Frontal cortex (tissue), 4 donors: Measurements from ENCODE around the gene TMPRSS7. TPM values are rescaled to one million over a fixed set of nuclear protein-coding genes. Genes with fewer than 3 reads are reported as not detected.
"Not testable (repeated sequence)": the region's sequence is repeated elsewhere in the genome, so short reads cannot be mapped to it uniquely, and the experiment has no call there.

Experiments used
- DNase-seq, 2 donors: peaks; one replicate each; pipeline ENCODE4 v3.0.0; 2012; ENCODE audit warnings: low spot score in 2 of 2
- FAIRE-seq: peaks from 2 replicates; lab custom pipeline; 2012; peaks lifted over from hg19 to GRCh38; lab: Jason Lieb, UNC
- total RNA-seq: library from RNA; depleted of rRNA; stranded (reverse); fragments of >200 nt; gene quantifications from one replicate; pipeline ENCODE4 v1.2.3, GENCODE V29; 2014
- donor health status: control.
- donor health status: control.
- donor health status: control.

The TMPRSS7 gene
- total RNA-seq, 1 donor from 2014 or later: 0.41 TPM

DNA sequence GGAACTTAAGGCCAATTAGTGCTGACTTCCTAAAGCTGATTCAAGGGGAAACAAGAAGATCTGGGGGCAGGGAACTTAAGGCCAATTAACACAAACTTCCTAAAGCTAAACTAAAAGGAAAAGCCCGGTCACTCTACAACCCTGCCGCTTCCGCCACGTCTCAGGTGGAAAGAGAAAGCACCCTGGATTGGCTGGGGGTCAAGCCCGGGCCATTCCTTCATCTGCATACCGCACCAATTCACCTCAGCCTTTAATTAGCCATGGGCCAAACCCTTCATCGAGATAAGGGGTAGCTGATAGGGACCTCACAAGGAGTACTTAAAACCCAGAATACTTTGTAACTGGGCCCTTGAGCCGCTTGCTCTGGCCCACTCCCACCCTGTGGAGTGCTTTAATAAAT is 14.4 kb downstream of the TMPRSS7 start:
- no peak for DNase-seq
- FAIRE-seq: no peak

DNA sequence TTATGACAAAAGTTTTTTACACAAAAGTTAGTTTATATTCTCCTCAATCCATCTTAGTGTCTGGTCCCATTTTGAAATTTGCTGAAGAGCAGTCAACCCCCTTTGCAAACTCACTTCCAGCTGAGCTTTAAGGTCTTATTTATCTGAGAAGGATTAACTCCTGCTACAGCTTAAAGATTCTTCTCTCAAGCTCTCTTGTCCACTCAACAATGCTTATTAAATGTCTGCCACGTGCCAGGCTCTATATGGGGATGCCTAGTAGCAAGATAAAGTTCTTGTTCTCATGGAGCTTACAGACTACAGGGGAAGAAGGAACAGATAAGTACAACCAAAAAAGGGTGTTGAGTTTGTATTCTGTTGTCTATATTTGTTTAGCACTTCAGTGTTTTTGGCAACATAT is 18.7 kb downstream of the TMPRSS7 start:
- DNase-seq: no peak
- FAIRE-seq: no peak

DNA sequence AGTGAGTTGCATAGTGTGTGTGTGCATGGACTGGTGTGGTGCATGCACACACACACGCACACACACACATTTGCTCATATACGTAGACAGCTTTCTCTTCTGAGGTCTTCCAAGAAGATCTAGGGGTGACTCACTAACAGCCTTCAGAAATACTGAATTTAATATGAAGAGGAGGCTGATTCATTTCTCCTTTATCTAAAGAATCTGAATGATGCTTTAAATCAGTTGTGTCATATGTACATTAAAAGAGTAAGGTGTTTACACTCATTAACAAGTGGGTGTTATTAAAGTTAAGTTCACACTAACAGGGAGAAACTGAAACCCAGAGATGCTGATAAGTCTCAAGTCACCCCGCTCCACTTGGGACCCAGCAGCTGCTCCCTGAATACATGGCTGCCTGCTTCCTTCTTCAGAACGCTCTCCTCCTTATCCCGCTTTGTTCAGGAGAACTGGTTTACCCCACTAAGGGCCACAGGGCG is 22.0 kb downstream of the TMPRSS7 start:
- no peak for DNase-seq
- no peak for FAIRE-seq

DNA sequence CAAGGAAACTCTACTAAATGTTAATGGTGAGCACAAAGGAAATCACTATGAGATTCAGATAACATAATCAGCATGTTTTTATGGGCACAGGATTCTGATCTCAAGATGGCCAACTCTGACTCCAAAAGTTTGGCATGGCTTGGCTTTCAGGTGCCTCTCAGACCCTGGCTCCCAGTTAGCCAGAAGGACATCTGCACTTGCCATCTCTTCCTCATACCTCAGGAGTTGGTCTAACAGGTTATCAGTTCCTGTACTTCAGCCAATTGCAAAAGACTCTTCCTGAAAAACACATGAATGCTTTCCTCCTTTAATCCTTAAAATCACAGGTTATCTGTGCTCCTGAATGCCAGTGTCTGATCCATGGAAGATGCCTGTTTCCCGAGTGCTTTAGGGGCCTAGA is 25.0 kb downstream of the TMPRSS7 start:
- FAIRE-seq (no peak), DNase-seq (no peak)

DNA sequence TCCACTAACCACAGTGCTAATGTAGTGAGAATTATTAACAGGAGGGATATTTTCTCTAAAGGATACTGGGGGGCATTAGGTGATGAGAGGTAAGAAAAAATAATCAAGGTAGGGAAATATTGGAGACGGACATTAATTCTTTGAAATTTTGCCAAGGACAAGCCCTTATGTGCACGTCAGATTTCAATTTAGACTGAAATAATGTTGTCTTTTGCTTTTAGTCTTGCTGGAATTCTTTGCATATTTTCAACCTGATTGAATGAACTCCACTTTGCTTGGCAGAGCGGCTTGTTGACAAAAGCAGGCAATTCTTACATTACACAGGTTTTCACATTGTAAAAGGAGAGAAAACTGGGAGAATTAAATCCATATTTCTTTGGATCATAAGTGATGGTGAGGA is 26.6 kb downstream of the TMPRSS7 start:
- DNase-seq (no peak), FAIRE-seq (no peak)

DNA sequence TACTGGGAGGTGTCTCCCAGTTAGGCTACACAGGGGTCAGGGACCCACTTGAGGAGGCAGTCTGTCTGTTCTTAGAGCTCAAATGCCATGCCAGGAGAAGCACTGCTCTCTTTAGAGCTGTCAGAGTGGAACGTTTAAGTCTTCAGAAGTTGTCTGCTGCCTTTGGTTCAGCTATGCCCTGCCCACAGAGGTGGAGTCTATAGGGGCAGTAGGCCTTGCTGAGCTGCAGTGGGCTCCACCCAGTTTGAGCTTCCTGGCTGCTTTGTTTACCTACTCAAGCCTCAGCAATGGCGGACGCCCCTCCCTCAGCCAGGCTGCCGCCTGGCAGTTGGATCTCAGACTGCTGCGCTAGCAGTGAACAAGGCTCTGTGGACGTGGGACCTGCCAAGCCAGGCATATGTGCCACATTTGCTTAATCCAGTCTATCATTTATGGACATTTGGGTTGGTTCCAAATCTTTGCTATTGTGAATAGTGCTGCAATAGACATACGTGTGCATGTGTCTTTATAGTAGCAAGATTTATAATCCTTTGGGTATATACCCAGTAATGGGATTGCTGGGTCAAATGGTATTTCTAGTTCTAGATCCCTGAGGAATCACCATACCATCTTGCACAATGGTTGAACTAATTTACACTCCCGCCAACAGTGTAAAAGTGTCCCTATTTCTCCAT is 38.0 kb downstream of the TMPRSS7 start:
- FAIRE-seq, DNase-seq: not testable (repeated sequence)

DNA sequence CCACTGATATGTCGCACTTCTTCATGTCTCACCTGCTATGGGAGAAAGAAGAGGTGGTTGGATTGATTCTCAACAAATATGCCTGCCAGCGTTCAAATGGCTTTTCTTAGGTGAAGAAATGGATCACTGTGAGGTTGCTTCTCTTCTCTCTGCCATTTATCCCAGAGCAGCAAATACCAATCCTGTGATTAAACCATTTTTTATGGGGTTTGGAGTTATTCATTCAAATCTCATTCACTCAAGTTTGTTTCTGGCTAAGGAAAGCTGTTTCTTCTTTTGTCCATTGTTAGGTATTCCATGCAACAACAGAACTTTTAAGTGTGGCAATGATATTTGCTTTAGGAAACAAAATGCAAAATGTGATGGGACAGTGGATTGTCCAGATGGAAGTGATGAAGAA is 39.5 kb downstream of the TMPRSS7 start:
- DNase-seq (no peak), FAIRE-seq (no peak)

DNA sequence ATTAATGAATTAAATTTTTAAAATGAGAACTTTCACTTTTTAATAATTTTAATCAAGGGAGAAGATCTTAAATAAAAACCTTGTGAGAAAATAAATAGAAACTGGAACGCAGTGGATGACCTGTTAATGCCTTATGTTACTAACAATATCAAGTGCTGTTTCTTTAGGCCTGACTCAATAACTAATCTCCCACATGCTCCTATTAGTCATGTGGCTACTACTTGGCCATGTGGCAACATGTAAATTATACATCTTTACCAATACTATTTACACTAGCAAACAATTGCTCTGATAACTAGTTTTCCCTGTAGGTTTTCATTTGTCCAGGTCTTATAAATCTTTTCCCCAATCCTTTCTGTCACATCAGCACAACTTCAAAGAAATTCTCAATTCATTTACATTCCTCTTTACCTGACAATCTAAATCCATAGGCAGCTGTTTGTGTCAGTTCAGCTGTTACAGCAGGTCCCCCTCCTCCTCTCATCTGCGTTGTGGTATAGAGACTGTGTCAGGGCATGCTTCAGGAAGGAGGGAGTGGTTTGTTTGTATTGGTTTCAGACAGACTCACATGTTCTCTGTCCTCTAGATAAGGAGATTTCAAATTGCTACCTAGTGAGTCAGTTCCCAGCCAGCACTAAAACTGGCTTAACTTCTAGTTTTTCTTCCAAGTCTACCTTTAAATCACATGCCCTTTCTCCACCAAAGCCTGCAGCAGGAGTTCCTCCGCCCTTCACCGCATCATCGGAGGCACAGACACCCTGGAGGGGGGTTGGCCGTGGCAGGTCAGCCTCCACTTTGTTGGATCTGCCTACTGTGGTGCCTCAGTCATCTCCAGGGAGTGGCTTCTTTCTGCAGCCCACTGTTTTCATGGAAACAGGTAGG is 40.3 kb downstream of the TMPRSS7 start:
- FAIRE-seq: no peak
- DNase-seq: no peak

DNA sequence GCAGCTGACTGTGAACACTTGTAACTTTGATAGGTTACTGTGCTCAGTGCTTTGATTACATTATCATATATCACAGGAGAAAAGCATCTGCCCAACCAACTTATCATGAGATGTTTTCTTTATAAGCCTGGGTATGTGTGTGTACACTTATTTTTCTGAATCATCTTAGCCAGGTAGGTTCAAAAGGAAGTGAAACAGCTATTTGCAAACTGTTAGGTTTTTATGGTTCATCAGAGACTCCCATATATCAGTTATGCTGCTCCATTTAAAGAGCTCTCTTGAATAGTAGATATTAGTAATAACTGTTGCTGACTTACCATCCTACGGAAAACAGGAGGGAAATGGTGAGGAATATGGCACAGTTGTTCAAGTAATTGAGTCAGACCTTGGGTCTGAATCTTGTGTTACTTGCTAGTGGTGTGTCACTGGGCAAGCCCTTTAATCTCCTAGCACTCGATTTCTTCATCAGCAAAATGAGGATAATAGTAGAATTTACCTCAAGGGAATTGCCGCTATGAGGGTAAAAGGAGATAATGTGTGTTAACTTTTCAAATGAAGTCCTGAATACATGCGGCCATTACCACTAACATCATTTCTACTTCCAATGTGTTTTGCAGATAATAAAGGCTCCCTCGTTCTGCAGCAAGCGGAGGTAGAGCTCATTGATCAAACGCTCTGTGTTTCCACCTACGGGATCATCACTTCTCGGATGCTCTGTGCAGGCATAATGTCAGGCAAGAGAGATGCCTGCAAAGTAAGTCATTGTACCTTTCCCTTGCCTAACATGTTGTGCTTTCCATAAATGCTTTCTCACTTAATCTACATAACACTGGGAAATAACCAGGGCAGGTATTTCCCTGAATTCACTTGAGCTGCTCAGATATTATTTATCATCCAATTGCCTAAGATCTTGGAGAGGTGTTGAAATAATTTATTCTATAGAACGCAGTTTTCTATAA is 43.9 kb downstream of the TMPRSS7 start:
- FAIRE-seq (no peak), DNase-seq (no peak)

DNA sequence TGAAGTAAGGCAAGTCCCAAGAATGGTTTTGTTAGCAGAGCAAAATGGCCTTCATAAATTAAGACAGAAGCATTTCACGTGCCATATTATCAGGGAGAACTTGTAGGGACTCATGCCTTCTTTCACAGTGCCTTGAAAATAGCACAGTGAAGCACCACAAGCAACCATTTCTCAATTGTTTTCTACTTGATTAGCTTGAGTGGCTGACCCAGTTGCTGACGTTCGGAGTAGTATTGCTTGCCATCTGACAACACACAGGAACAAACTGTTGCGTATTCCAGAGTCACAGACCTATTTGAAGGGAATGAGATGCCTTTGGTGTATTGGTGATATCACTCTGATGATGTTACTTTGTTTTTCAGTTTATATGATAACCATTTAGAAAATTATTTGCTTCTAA is 48.7 kb downstream of the TMPRSS7 start:
- DNase-seq (no peak), FAIRE-seq (no peak)

DNA sequence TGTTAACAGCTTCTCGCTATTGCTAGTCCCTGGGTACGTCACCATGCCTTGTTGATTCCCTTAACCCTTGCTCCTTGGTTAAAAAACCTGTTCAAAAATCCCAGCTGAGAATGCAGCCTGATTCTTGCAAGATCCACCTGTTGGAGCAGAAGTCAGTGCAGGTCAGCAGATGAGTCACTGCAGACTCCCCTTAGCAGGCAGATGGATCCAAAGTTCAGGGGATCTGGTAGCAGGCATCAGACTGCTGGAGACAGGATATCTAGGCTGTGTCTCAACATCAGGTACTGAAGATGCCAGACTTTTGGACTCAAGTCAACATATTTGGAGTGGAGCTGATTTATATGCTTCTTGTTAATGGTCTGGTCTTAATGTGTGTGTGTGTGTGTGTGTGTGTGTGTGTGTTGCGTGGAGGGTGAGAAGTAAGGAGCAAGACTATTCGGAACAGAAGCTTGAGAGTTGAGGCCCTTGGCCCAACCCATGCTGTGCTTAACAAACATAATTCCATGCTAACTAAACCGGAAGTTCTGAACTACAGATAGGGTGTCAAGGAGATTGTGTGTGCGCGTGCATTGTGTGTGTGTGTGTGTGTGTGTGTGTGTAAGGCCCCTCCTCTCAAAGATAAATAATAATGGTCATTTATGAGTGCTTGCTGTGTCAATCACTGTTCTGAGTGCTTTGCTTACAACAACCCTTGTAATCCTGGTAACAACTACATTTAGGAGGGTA is 50.6 kb downstream of the TMPRSS7 start:
- FAIRE-seq (no peak), DNase-seq (no peak)

DNA sequence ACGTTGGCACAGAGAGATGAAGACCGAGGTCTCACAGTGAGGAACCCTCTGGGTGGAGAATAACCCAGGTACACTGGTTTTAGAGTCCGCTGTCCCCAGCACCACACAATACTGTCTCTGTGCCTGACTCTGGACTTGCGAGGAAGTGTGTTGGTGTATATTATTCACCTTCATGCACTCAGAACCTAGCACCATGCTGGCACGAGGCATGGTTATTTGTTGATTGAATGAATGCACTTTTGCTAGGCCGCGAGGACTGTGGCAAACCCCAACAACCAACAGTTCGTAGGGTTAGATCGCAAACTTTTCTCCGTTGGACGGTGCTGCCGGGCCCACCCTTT is 51.2 kb downstream of the TMPRSS7 start:
- FAIRE-seq (no peak), DNase-seq (no peak)

DNA sequence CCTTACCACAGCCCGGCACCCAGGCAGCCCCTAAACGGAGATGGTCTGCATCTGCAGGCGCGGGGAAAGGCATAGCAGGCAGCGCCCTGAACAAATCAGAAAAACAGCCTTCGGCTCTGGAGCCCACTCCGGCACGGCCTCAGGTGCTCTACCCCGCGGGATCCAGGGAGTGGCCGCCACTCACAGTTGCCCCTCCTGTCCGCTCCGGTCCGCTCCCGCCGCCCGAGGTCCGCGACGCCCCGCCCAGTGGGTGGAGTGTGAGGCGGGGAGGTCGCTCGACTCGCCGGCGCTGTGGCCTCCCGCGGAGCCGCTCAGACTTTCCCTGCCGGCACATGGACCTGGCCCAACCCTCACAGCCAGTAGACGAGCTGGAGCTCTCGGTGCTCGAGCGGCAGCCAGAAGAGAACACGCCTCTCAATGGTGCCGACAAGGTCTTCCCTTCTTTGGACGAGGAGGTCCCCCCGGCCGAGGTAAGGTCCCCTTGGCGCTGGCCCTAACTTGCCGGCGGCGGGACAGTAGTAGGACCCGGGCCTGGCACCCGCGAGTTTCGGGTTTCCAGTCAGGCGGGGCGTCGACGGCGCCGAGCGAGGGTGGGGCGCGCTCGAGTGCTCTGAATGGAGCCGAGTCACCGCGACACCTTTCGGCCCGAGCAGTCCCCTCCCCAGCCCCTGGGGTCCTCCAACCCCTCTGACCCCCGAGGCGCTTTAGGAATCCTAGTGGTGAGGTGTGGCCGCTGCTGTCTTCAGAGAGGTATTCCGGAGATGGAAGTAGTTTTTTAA is 51.7 kb downstream of the TMPRSS7 start, which contains the start of gene C3orf52:
C3orf52 (plus strand) TSS at position 314 of the 779 bp plus-strand sequence; CDS start at position 333, 19 bp downstream.
- FAIRE-seq: no peak
- DNase-seq: peak; percentile 56 to 82

DNA sequence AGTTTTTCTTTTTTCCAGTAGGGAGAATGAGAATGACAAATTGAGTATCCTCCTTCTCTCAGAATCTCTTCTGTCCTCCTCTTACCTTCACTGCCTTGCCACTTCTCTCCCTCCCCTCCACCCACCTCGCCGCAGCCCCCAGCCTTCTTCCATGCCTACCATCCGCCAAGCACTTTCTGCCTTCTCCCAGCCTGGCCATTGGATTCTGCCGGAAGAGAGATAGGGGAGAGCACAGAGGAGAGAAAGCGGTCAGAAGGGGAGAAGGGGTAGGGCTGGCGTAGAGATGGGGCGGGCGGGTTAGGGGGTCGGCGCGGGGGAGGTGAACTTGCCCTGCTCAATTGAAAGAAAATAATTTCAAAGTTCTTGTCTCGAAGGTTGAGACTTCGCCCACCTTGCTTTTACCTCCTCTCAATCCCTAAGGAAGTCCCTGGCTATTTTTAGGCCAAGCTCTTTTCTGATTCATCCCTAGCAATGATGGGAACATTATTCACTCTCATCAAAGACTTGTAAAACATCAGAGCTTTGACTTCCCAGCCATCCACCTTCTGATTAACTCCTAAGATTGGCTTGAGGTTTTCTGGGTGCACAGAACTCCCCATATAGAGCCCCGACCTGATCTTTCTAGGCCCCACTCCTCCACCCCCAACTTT is 52.5 kb downstream of the TMPRSS7 start:
- peak in 1 of 2 donors; percentile 33 for DNase-seq
- no peak for FAIRE-seq

DNA sequence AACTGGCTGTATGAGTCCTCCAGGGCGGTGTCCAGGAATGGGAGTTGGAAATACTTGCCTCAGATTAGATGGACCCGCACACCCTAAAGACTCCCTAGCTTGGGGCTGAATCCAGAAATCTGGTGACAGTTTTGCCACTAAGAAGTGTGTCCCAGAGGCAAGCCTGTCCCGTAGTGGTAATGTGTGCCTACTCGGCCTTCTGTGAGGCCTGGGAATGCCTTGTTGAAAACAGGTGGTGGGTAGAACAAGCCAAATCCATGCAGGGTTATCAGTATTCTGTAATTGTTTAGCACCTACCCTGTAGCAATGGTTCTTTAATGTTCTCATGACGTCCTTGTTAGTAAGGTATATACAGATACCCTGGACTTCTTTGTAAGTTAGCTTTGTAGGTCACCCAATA is 53.2 kb downstream of the TMPRSS7 start:
- FAIRE-seq: no peak
- DNase-seq: no peak

DNA sequence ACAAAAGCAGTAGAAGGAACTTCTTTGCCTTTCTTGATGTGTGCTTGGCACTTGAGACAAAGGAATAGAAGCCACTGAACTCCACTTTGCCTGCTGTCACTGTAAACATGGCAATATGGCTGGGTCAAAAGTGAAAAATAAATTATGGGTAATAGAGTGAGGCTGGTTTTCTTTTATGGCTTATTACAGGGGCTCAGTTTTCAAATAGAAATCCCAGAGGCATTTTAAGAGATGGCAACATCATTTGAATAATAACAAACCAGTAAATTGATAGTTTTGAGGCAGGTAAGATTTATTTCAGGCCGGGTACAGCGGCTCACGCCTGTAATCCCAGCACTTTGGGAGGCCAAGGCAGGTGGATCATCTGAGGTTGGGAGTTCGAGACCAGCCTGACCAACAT is 54.4 kb downstream of the TMPRSS7 start:
- FAIRE-seq (no peak), DNase-seq (no peak)

DNA sequence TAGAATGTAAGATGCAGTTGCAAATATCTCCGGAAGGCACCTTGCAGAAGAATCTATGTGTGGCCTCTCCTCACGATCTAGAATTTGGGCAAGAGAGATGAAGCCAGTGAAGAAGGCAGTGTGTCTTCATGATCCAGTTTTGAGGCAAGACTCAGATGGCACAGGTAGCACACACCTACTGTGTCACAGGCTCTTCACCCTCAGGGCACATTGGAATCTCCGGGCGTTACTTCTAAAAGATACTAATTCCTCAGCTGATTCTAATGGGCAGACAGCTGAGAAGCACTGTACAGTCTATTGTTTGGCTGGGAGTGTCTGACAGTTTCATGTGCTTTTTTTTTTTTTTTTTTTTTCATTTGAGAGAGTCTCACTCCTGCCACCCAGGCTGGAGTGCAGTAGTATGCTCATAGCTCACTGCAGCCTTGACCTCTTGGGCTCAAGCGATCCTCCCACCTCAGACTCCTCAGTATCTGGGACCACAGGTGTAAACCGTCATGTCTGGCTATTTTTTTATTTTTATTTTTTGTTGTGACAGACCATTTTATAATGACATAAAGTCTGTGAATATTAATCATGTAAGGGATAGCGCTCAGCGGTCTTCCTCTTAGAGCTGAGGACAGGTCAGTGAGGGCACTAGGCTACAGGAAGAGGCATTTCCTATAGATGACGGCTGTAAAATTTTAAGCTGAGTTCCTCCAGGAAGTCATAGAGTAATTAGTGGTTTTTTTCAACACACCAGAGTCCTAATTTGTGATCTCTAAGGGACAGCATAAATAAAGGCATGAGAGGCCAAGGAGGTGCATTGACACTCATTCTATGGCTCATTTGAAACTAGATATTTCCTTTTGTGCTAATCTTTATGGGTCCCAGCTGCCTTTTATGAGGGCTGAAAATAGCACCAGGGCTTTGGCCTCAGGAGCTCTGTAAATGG is 55.7 kb downstream of the TMPRSS7 start:
- DNase-seq: no peak
- FAIRE-seq: no peak
